Retinal pigment epithelial cell (primary cell): ENCODE measurements around the gene GNG7.
"Not testable (repeated sequence)": the region's sequence is repeated elsewhere in the genome, so short reads cannot be mapped to it uniquely, and the experiment has no call there.

Source experiments
- DNase-seq: peaks from one replicate; pipeline ENCODE4 v3.0.0-alpha.2; 2010; ENCODE audit warnings: low read depth
- H3K4me3 ChIP-seq: 2 replicates; pipeline ENCODE4 v1.5.1; 2011; ENCODE audit warnings: mild to moderate bottlenecking, low read length, control low read depth, moderate library complexity
- TF ChIP-seq, protein P1 (sequence below): conservative IDR thresholded peaks from 2 replicates; pipeline ENCODE4 v1.5.1; 2011; ENCODE audit warnings: low read depth, low read length, control low read depth, inconsistent platforms

Gene GNG7

DNA sequence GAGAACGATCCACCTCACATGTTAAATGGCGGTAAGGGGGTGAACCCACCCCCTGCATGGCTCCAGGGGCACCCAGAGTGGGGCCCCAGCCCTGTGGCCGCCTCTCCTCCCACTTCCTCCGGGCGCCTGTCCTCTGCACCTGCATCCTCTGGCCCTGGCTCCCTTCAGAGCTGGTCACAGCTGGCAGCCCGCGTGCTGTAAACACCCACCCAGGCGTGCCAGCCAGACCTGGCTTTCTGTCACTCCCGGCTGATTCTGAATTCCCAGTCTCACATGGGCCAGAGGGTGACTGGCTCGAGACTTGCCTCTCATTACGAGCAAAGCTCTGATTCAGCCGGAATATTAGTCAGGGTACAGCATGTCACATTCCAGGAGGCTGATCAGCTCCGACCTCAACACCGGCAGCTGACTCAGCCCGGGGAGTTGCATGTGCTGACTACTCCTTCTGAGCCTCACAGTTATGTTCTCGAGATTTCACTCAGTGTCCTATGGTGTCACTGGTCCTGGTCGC, 75.1 kb downstream of the GNG7 start:
- TF ChIP-seq, protein P1, sequence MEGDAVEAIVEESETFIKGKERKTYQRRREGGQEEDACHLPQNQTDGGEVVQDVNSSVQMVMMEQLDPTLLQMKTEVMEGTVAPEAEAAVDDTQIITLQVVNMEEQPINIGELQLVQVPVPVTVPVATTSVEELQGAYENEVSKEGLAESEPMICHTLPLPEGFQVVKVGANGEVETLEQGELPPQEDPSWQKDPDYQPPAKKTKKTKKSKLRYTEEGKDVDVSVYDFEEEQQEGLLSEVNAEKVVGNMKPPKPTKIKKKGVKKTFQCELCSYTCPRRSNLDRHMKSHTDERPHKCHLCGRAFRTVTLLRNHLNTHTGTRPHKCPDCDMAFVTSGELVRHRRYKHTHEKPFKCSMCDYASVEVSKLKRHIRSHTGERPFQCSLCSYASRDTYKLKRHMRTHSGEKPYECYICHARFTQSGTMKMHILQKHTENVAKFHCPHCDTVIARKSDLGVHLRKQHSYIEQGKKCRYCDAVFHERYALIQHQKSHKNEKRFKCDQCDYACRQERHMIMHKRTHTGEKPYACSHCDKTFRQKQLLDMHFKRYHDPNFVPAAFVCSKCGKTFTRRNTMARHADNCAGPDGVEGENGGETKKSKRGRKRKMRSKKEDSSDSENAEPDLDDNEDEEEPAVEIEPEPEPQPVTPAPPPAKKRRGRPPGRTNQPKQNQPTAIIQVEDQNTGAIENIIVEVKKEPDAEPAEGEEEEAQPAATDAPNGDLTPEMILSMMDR: no peak
- H3K4me3 ChIP-seq: no peak overlapping the region
- DNase-seq: peak; percentile 99

DNA sequence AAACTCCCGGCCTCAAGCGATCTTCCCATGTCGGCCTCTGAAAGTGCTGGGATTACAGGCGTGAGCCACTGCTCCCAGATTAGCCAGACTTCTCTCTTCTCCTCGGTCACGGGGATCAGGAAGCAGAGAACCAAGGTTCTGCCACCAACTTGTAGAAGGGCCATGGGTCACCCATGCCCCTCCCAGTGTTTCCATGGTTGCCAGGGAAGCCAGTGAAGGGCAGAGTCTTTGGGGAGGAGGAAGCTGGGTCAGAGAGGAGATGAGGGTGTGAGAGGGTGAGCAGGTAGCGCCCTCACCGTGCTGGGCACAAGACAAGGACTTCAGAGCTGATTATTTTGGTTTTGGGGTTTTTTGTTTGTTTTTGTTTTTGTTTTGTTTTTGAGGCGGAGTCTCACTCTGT, 77.1 kb downstream of the GNG7 start:
- TF ChIP-seq, protein P1: no peak
- H3K4me3 ChIP-seq: no peak overlapping the region
- no peak for DNase-seq

DNA sequence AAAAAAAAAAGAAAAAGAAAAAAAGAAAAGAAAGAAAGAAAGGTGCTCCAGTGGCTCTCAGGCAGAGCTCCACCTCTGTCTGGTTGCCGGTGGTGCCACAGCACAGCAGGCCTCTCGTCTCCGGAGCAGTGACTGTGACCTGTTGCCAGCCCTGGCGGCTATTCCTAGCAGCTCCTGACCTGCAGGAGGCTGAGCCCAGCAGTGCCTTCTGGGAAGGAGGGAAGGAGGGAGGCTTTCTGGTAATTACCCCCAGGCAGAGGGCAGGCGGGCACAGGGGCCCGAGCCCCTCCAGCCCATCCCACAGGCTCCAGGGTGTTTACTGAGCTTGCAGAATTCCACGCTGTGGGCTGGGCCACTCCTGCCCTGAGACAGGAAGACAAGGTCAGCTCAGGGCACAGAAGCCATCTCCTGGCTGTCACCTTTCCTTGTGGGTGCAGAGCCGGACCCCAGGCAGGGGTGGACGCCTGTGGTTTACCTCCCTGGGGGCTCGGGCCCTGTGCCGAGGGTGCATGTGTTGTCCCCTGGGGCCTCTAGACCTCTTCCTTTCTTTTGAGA, 77.9 kb downstream of the GNG7 start:
- no peak for DNase-seq
- H3K4me3 ChIP-seq: no peak overlapping the region
- TF ChIP-seq, protein P1: peak; percentile 16

DNA sequence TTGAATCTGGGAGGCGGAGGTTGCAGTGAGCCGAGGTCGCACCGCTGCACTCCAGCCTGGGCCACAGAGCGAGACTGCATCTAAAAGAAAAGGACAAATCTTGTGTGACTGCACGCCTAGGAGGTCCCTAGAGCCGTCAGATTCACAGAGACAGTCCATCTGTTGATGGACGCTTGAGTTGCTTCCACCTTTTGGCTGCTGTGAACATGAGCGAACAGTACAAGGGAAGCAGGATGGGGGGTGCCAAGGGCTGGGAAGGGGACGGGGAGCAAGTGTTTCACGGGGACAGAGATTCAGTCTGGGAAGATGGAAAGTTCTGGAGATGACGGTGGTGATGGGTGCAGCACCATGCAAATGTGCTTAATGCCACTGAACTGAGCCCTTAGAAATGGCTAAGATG, 78.7 kb downstream of the GNG7 start:
- H3K4me3 ChIP-seq: no peak overlapping the region
- DNase-seq: no peak
- TF ChIP-seq, protein P1: no peak

DNA sequence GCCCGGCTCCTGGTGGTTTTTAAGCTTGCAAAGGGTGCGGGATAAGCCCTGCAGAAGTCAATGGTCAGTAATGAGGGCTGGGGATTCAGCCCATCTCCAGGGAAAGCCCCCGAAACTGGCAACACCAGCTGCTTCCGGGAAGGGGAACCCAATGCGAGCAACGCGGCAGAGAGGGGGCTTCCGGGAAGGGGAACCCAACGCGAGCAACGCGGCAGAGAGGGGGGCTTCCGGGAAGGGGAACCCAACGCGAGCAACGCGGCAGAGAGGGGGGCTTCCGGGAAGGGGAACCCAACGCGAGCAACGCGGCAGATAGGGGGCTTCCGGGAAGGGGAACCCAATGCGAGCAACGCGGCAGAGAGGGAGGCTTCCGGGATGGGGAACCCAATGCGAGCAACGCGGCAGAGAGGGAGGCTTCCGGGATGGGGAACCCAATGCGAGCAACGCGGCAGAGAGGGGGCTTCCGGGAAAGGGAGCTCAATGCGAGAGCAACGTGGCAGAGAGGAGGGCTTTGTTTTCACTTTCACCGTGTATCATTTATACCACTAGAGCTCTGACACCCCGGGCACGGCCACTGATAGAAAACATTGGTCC, 80.0 kb downstream of the GNG7 start:
- DNase-seq, H3K4me3 ChIP-seq: not testable (repeated sequence)

DNA sequence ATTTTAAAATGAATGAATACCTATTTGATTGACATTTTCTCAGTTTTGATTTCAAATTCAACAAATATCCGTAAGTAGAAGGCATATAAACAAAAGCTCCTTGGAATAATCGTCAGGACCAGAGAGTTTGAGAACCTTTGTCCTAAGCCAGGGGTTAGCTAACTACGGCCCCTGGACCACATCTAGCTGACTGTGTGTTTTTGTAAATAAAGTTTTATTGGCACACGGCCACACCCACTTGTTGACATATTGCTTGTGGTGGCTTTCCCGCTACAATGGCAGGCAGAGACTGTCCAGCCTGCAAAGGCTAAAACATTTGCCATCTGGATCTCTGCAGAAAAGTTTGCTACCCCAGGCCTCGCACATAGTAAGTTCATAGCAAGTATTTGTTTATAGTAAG, 83.4 kb downstream of the GNG7 start:
- no peak for DNase-seq
- no peak overlapping the region for H3K4me3 ChIP-seq
- TF ChIP-seq, protein P1: no peak

DNA sequence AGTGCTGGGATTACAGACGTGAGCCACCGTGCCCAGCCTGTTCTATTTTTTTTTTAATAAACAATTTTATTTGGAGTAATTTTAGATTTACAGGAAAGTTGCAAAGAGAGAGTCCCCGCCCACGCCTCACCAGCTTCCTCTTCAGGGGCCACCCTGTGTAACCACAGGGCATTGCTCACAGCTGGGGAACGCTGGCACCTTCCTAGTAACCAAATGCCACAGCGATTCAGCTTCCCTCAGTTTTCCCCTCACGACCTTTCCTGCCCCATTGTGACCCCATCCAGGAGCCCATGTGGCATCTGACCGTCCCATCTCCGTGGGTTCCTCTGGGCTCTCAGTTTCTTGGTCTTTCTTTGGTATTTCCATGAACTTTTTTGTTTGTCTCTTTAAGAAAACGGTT, 83.9 kb downstream of the GNG7 start:
- TF ChIP-seq, protein P1: no peak
- no peak for DNase-seq
- no peak overlapping the region for H3K4me3 ChIP-seq
